H9 (cell line): ENCODE results near the gene ZNF652. TPM values are rescaled to one million over a fixed set of nuclear protein-coding genes. Genes with fewer than 3 reads are reported as not detected.

Source experiments
- DNase-seq: peaks from one replicate; pipeline ENCODE4 v3.0.0-alpha.2; 2017
- H2AFZ ChIP-seq: one replicate; pipeline ENCODE4 v1.6.1; 2013; ENCODE audit warnings: mild to moderate bottlenecking, low read length, control low read depth, moderate library complexity
- H2AK5ac ChIP-seq: 2 replicates; pipeline ENCODE4 v1.6.1; 2013; ENCODE audit warnings: low read length, control low read depth, mixed read lengths; ENCODE audit not compliant: insufficient read length
- H2BK120ac ChIP-seq: one replicate; pipeline ENCODE4 v1.6.1; 2013; ENCODE audit warnings: low read depth, mild to moderate bottlenecking, low read length, control low read depth, inconsistent platforms; ENCODE audit not compliant: poor library complexity, severe bottlenecking
- H2BK12ac ChIP-seq: 2 replicates; pipeline ENCODE4 v1.6.1; 2013; ENCODE audit warnings: low read length, control low read depth, mixed read lengths, low read depth; ENCODE audit not compliant: insufficient read length
- H2BK15ac ChIP-seq: 2 replicates; pipeline ENCODE4 v1.6.1; 2013; ENCODE audit warnings: low read depth, low read length, control low read depth
- H2BK20ac ChIP-seq: one replicate; pipeline ENCODE4 v1.6.1; 2013; ENCODE audit warnings: low read depth, mild to moderate bottlenecking, low read length, control low read depth, inconsistent platforms; ENCODE audit not compliant: poor library complexity, severe bottlenecking
- H2BK5ac ChIP-seq: 2 replicates; pipeline ENCODE4 v1.6.1; 2013; ENCODE audit warnings: low read length, control low read depth, mixed read lengths; ENCODE audit not compliant: insufficient read length
- H3K14ac ChIP-seq: 2 replicates; pipeline ENCODE4 v1.6.1; 2013; ENCODE audit warnings: low read length, control low read depth; ENCODE audit not compliant: insufficient read depth
- H3K18ac ChIP-seq: 2 replicates; pipeline ENCODE4 v1.6.1; 2013; ENCODE audit warnings: low read depth, mild to moderate bottlenecking, mixed read lengths, low read length, control low read depth; ENCODE audit not compliant: insufficient read length
- H3K23ac ChIP-seq: 2 replicates; pipeline ENCODE4 v1.6.1; 2013; ENCODE audit warnings: low read length, control low read depth, mixed read lengths, low read depth; ENCODE audit not compliant: insufficient read length
- H3K23me2 ChIP-seq: 2 replicates; pipeline ENCODE4 v1.6.1; 2013; ENCODE audit warnings: low read depth, mild to moderate bottlenecking, mixed read lengths, low read length, control low read depth; ENCODE audit not compliant: insufficient read length, poor library complexity, severe bottlenecking
- H3K27ac ChIP-seq: 2 replicates; pipeline ENCODE4 v1.5.1; 2013; ENCODE audit warnings: low read length, control low read depth, mixed read lengths, low read depth; ENCODE audit not compliant: insufficient read length
- H3K27me3 ChIP-seq: 2 replicates; pipeline ENCODE4 v1.6.1; 2013; ENCODE audit warnings: low read length, control low read depth, inconsistent platforms; ENCODE audit not compliant: insufficient read depth
- H3K4ac ChIP-seq: 2 replicates; pipeline ENCODE4 v1.6.1; 2013; ENCODE audit warnings: low read depth, mild to moderate bottlenecking, control low read depth, inconsistent platforms, low read length, moderate library complexity
- H3K4me1 ChIP-seq: 2 replicates; pipeline ENCODE4 v1.6.1; 2013; ENCODE audit warnings: low read length, control low read depth, inconsistent platforms; ENCODE audit not compliant: insufficient read depth
- H3K4me2 ChIP-seq: 2 replicates; pipeline ENCODE4 v1.6.1; 2013; ENCODE audit warnings: low read length, control low read depth, mixed read lengths; ENCODE audit not compliant: insufficient read length, insufficient read depth
- H3K56ac ChIP-seq: 2 replicates; pipeline ENCODE4 v1.6.1; 2013; ENCODE audit warnings: low read depth, mild to moderate bottlenecking, mixed read lengths, low read length, control low read depth; ENCODE audit not compliant: insufficient read length
- H3K79me1 ChIP-seq: 2 replicates; pipeline ENCODE4 v1.6.1; 2013; ENCODE audit warnings: low read depth, mild to moderate bottlenecking, moderate library complexity, low read length, control low read depth, inconsistent platforms; ENCODE audit not compliant: insufficient read depth, poor library complexity, severe bottlenecking
- H3K79me2 ChIP-seq: 2 replicates; pipeline ENCODE4 v1.6.1; 2013; ENCODE audit warnings: low read length, control low read depth, inconsistent platforms; ENCODE audit not compliant: insufficient read depth
- H3K9ac ChIP-seq: 2 replicates; pipeline ENCODE4 v1.6.1; 2013; ENCODE audit warnings: low read length, control low read depth, mixed read lengths; ENCODE audit not compliant: insufficient read length; ENCODE audit errors: extremely low read depth
- H3K9me3 ChIP-seq: one replicate; pipeline ENCODE4 v1.6.1; 2013; ENCODE audit warnings: low read depth, low read length, inconsistent platforms; ENCODE audit not compliant: control insufficient read depth
- H3T11ph ChIP-seq: one replicate; pipeline ENCODE4 v1.6.1; 2013; ENCODE audit warnings: mild to moderate bottlenecking, low read length, control low read depth, inconsistent platforms
- H4K20me1 ChIP-seq: one replicate; pipeline ENCODE4 v1.6.1; 2013; ENCODE audit not compliant: control insufficient read depth, insufficient read length, insufficient read depth
- H4K5ac ChIP-seq: 2 replicates; pipeline ENCODE4 v1.6.1; 2013; ENCODE audit warnings: low read depth, mild to moderate bottlenecking, mixed read lengths, low read length, control low read depth; ENCODE audit not compliant: insufficient read length
- H4K8ac ChIP-seq: replicated peaks from 2 replicates; pipeline ENCODE4 v1.6.1; 2013; ENCODE audit warnings: low read length, control low read depth, mixed read lengths, low read depth; ENCODE audit not compliant: insufficient read length
- H4K91ac ChIP-seq: 2 replicates; pipeline ENCODE4 v1.6.1; 2013; ENCODE audit warnings: low read depth, mild to moderate bottlenecking, moderate library complexity, mixed read lengths, low read length, control low read depth; ENCODE audit not compliant: insufficient read length
- H3K27ac Mint-ChIP-seq, 3 experiments: 2 replicates in 2 of 3; 3 replicates in 1 of 3; pipeline ENCODE4 v1.8.0; 2020 to 2021; ENCODE audit warnings: mixed read lengths in 3 of 3, mild to moderate bottlenecking in 1 of 3, moderate library complexity in 1 of 3
- H3K27me3 Mint-ChIP-seq: 2 replicates; pipeline ENCODE4 v1.8.0; 2021; ENCODE audit warnings: low read depth, mild to moderate bottlenecking, moderate library complexity, mixed read lengths
- H3K36me3 Mint-ChIP-seq, 3 experiments: 2 replicates in 2 of 3; 3 replicates in 1 of 3; pipeline ENCODE4 v1.8.0; 2020 to 2021; ENCODE audit warnings: low read depth in 3 of 3, mixed read lengths in 3 of 3; ENCODE audit not compliant: insufficient read depth in 1 of 3
- H3K4me1 Mint-ChIP-seq, 2 experiments: 2 replicates each; pipeline ENCODE4 v1.8.0; 2020; ENCODE audit warnings: mixed read lengths in 2 of 2
- H3K4me3 Mint-ChIP-seq, 2 experiments: 2 replicates in 1 of 2; 3 replicates in 1 of 2; pipeline ENCODE4 v1.8.0; 2020 to 2021; ENCODE audit warnings: mild to moderate bottlenecking in 2 of 2, mixed read lengths in 2 of 2, moderate library complexity in 1 of 2
- H3K9me3 Mint-ChIP-seq, 2 experiments: 2 replicates in 1 of 2; 3 replicates in 1 of 2; pipeline ENCODE4 v1.8.0; 2020; ENCODE audit warnings: mild to moderate bottlenecking in 2 of 2, mixed read lengths in 2 of 2, moderate library complexity in 1 of 2
- WGBS: extraction: QIAGEN DNeasy Blood & Tissue Kit; methylation state at CpG from one replicate; pipeline ENCODE4 v1.1.7; 2013; ENCODE audit warnings: missing lambda C conversion rate, low lambda C conversion rate, mixed read lengths; ENCODE audit not compliant: insufficient read length; ENCODE audit errors: extremely low coverage; 5-methylcytosine and 5-hydroxymethylcytosine counted together
- total RNA-seq: library from RNA; stranded (reverse); gene quantifications from 2 replicates; pipeline ENCODE4 v1.2.1, GENCODE V29; 2021
- TF ChIP-seq, protein P1 (sequence below): fragments of 200-600 bp; sonication (generic); conservative IDR thresholded peaks from 3 replicates; pipeline ENCODE4 v1.8.0; 2021; ENCODE audit warnings: antibody characterized with exemption, mild to moderate bottlenecking

ZNF652 gene
- total RNA-seq, 1 experiment from 2014 or later: 33.6 TPM

DNA sequence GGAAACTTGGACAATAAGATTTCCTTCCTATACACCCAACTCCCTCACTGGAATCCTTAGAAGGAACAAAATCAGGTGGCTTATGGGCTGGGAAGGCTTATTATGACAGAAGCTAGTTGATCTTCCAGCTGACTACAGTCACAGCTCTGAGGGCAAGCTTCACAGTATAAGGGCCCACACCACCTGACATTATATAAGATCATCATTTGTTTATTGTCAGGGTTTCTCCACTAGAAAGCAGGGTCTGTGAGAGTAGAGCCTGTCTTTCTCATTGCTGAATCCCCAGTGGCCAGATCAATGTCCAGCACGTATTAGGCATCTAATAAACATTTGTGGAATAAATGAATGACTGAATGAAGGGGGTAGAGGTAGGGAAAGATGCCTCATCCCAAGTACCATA lies 73.7 kb downstream of the ZNF652 start:
- Histone ChIP-seq H2BK20ac (no peak overlapping the region), H3K23me2 (no peaks in the 10 kb centered on the region), H3K56ac (no peak overlapping the region), H3K79me1 (no peaks in the 10 kb centered on the region), H3K27ac (no peak overlapping the region), H3K9me3 (no peaks in the 10 kb centered on the region), H3T11ph (no peak overlapping the region), H3K79me2 (no peaks in the 10 kb centered on the region), H3K4me2 (no peak overlapping the region), H3K14ac (no peak overlapping the region), H3K23ac (no peak overlapping the region), H3K4me1 (no peaks in the 10 kb centered on the region), H3K4ac (no peak overlapping the region), H2BK5ac (no peak overlapping the region), H2BK15ac (no peak overlapping the region), H2BK120ac (no peak overlapping the region), H2BK12ac (no peak overlapping the region), H3K27me3 (no peaks in the 10 kb centered on the region; the same call in 1 of the 2 replicates), H4K8ac (no peak overlapping the region), H3K9ac (no peak overlapping the region), H2AFZ (no peak overlapping the region), H2AK5ac (no peak overlapping the region), H3K18ac (no peak overlapping the region), H4K20me1 (no peaks in the 10 kb centered on the region), H4K91ac (no peak overlapping the region), H4K5ac (no peak overlapping the region)
- H3K36me3 Mint-ChIP-seq: no peaks in the 10 kb centered on the region; a peak in 2 of 7 replicates
- H3K4me1 Mint-ChIP-seq: peaks cover 0 to 11% of the 10 kb centered on the region in 2 experiments; a peak in 3 of 4 replicates
- DNase-seq: peak; percentile 3
- H3K27me3 Mint-ChIP-seq: no peaks in the 10 kb centered on the region; the same call in none of the 2 replicates
- H3K4me3 Mint-ChIP-seq: no peak overlapping the region
- no CpG with 5 or more reads among the region's 1 CpG for WGBS
- H3K27ac Mint-ChIP-seq: no peak overlapping the region
- TF ChIP-seq, protein P1, sequence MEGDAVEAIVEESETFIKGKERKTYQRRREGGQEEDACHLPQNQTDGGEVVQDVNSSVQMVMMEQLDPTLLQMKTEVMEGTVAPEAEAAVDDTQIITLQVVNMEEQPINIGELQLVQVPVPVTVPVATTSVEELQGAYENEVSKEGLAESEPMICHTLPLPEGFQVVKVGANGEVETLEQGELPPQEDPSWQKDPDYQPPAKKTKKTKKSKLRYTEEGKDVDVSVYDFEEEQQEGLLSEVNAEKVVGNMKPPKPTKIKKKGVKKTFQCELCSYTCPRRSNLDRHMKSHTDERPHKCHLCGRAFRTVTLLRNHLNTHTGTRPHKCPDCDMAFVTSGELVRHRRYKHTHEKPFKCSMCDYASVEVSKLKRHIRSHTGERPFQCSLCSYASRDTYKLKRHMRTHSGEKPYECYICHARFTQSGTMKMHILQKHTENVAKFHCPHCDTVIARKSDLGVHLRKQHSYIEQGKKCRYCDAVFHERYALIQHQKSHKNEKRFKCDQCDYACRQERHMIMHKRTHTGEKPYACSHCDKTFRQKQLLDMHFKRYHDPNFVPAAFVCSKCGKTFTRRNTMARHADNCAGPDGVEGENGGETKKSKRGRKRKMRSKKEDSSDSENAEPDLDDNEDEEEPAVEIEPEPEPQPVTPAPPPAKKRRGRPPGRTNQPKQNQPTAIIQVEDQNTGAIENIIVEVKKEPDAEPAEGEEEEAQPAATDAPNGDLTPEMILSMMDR: no peak
- no peaks in the 10 kb centered on the region for H3K9me3 Mint-ChIP-seq
